Measurements from ENCODE around the gene ADH6. TPM values are rescaled to one million over a fixed set of nuclear protein-coding genes. Genes with fewer than 3 reads are reported as not detected.

Gene ADH6
- total RNA-seq, 1 donor from 2014 or later: not detected

- ChIA-PET POLR2A (no interaction called here), CTCF (interaction anchor here (0.6 kb wide), 1 partner anchor 988 kb away, joined by 3 read pairs; no protein-coding TSS in a partner anchor)
- Mint-ChIP-seq H3K4me1 (no peaks in the 10 kb centered on the region), H3K4me3 (no peak overlapping the region), H3K9me3 (no peaks in the 10 kb centered on the region), H3K36me3 (ENCODE audit: low read depth) (no peaks in the 10 kb centered on the region), H3K27ac (no peak overlapping the region), H3K27me3 (no peaks in the 10 kb centered on the region)
- DNase-seq (no peak), ATAC-seq (ENCODE audit: low read depth) (no peak)
- intact Hi-C loops (cut with micrococcal nuclease): no loop called here
- no peak for TF ChIP-seq CTCF (IDR thresholded peaks at IDR 0.05)
These were observed 8.3 kb downstream of the ADH6 start for GRCh38 chr4:99210789-99211188.

- ChIA-PET CTCF (no interaction called here), POLR2A (no interaction called here)
These were observed 9.4 kb downstream of the ADH6 start for GRCh38 chr4:99209671-99210070.

GRCh38 chr4:99208719-99209075 is 10.3 kb downstream of the ADH6 start:
- H3K36me3 Mint-ChIP-seq (ENCODE audit: low read depth): no peaks in the 10 kb centered on the region
- no peak for DNase-seq
- POLR2A ChIA-PET: no interaction called here
- no peak for TF ChIP-seq CTCF (IDR thresholded peaks at IDR 0.05)
- no peaks in the 10 kb centered on the region for H3K27me3 Mint-ChIP-seq
- no peak overlapping the region for H3K27ac Mint-ChIP-seq
- no peak for ATAC-seq (ENCODE audit: low read depth)
- H3K4me3 Mint-ChIP-seq: no peak overlapping the region
- no peaks in the 10 kb centered on the region for H3K4me1 Mint-ChIP-seq
- CTCF ChIA-PET: no interaction called here
- H3K9me3 Mint-ChIP-seq: no peaks in the 10 kb centered on the region
- intact Hi-C loops (cut with micrococcal nuclease): no loop called here

More at GRCh38 chr4:99209671-99210070, 9.4 kb downstream of the ADH6 start:
- Mint-ChIP-seq H3K4me3 (no peak overlapping the region), H3K4me1 (no peaks in the 10 kb centered on the region), H3K9me3 (no peaks in the 10 kb centered on the region), H3K27me3 (no peaks in the 10 kb centered on the region), H3K27ac (no peak overlapping the region), H3K36me3 (ENCODE audit: low read depth) (no peaks in the 10 kb centered on the region)
- TF ChIP-seq CTCF (IDR thresholded peaks at IDR 0.05): no peak
- ATAC-seq (ENCODE audit: low read depth): no peak
- intact Hi-C loops (cut with micrococcal nuclease): no loop called here
- DNase-seq: no peak

GRCh38 chr4:99207911-99208718 is 10.9 kb downstream of the ADH6 start:
- H3K27ac Mint-ChIP-seq: no peak overlapping the region

More at GRCh38 chr4:99207911-99208718, 10.9 kb downstream of the ADH6 start:
- H3K4me1 Mint-ChIP-seq: no peaks in the 10 kb centered on the region
- H3K36me3 Mint-ChIP-seq (ENCODE audit: low read depth): no peaks in the 10 kb centered on the region
- H3K27me3 Mint-ChIP-seq: no peaks in the 10 kb centered on the region
- CTCF ChIA-PET: no interaction called here
- H3K9me3 Mint-ChIP-seq: no peaks in the 10 kb centered on the region
- POLR2A ChIA-PET: no interaction called here
- TF ChIP-seq CTCF (IDR thresholded peaks at IDR 0.05): no peak
- no peak overlapping the region for H3K4me3 Mint-ChIP-seq
- no peak for DNase-seq
- intact Hi-C loops (cut with micrococcal nuclease): no loop called here
- no peak for ATAC-seq (ENCODE audit: low read depth)
